HG02981 (cell line): Measurements from ENCODE around the gene FOXJ2.
"Not testable (repeated sequence)": the region's sequence is repeated elsewhere in the genome, so short reads cannot be mapped to it uniquely, and the experiment has no call there.

Experiments used
- ATAC-seq: cut with Tn5 transposase; IDR thresholded peaks from one replicate; pipeline ENCODE4 v1.9.1; 2021; ENCODE audit warnings: mild to moderate bottlenecking, moderate library complexity; ENCODE audit not compliant: unreplicated experiment

Gene FOXJ2

DNA sequence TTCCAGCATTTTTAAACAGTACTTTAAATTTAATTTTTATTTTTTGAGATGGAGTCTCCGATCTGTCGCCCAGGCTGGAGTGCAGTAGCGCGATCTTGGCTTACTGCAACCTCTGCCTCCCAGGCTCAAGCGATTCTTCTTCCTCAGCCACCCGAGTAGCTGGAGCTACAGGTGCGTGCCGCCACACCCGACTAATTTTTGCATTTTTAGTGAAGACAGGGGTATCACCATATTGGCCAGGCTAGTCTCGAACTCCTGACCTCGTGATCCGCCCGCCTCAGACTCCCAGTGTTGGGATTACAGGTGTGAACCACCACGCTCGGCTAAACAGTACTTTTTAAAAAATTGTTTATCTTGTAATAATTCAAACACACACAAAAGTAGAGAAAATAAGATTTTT, 4.2 kb upstream of the FOXJ2 start:
- no peak for ATAC-seq

DNA sequence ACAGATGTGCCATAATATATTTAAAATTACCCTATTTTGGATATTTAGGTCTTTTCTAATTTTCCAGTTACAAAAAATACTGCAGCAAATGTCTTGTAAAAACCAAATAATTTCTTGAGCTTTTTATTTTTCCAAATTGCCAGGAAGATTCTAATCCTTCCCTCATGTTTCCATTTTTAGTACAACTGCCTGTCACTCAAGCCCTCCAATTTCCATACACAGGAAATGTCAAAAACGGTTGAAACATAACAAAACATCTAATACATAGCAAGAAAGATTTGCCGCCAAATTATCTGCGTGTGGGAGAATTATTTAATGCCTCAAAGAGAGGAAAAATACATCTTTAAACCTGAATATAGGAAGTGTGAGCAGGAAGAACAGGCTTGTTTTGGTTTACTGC, 2.3 kb upstream of the FOXJ2 start:
- no peak for ATAC-seq

DNA sequence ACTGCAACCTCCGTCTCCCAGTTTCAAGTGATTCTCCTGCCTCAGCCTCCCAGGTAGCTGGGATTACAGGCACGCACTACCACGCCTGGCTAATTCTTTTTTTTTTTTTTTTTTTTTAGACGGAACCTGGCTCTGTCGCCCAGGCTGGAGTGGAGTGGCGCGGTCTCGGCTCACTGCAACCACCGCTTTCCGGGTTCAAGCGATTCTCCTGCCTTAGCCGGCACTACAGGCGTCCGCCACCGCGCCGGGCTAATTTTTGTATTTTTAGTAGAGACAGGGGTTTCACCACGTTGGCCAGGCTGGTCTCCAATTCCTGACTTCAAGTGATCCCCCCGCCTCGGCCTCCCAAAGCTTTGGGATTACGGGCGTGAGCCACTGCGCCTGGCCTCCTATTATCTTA, 1.5 kb upstream of the FOXJ2 start:
- not testable (repeated sequence) for ATAC-seq

DNA sequence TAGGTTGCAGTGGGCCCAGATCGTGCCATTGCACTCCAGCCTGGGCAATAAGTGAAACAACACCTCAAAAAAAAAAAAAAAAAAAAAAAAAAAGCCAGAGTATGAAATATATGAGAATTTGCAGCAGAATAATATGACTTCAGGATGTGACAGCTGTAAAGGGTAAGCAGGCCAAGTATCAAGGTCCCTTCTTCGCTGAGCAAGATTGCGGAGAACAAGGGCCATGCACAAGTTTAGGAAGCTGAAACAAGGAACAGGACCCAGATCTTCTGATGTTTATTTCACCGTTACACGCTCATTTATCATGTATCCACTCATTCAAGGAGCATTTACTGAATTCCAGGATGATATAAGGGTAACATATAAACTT, 659 bp upstream of the FOXJ2 start:
- no peak for ATAC-seq

DNA sequence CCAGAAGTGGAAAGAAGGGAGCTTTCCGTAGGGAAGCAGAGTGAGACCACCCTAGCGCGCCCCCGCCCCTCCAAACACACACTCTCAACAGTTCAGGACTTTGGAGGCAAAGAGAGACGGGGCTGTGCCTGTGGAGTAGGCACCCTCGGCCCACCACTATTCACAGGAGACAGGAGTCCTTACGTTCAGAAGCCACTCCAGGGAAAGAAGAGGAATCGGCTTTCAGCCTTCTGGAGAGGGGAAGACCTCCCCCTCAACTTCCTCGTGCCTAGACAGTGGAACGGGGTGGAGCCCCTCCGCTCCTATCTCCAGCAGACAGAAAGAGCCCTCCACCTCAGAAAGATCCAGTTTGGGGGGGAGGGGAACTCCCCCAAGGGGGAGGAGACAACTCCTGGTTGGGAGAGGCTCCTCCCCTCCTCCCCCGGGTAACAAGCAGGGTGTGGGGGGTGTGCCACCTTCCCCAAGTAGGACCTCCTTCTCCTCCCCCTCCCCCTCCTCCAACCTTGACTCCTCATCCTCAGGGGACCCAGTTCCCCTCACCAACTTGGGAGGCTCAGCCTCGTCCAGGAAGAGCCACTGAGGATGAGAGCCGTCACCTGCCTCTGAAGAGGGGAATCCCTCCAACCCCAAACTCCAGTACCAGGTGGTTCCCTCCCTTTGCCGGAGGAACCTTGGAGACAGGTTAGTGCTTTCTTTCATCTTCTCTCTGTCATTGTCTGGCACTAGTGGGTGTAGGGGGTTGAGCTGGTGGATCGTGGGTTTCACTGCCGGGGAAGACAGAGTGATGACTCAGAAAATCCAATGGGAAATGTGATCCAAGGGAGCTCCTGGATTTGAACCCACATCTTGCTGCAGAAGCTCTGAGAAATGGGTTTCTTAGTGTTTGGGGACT, 883 bp downstream of the FOXJ2 start:
- ATAC-seq = no peak

DNA sequence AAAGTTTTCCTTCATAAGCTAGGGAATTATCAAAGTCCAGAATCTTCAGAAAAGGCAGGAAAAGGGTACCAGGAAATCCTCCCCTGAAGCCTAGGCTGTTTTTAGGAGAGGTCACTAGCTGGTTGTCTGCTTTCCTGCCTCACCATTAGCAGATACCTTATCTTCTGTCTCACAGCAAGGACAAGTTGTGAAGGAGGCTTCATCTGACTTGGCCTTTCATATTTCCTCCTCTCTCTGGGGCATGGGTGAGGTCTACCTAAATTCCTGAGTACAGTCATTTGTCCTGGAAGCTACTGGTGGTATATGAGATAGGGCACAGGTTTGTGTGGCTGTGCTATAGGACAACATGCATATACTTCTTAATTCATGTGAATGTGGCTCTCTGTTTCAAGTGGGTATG, 2.3 kb downstream of the FOXJ2 start:
- no peak for ATAC-seq

DNA sequence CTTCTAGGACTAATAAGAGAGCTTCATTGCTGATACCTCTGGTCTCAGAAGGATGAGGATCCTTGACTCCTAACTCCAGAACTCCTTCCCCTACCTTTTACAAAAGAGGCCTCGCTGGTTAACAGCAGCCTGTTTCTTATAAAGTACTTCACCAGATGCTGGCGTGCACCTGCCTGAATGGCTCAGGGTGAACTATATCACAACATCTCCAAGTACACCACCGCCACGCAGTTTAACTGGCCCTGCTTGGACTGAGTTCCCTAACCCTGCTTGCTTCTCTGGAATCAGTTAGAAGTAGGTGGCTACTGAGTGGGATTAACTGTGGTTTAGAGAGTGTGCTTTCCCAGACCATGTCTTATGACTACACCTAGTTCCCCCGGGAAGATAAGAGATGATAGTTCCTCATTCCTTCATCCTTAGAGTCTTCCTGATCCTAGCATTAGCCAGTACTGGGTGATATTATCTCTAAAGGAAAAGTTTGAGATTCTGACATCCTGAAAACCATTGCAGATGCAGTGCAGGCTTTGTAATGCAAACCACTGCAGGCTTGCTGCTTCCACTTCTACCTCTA, 3.0 kb downstream of the FOXJ2 start:
- ATAC-seq = no peak

DNA sequence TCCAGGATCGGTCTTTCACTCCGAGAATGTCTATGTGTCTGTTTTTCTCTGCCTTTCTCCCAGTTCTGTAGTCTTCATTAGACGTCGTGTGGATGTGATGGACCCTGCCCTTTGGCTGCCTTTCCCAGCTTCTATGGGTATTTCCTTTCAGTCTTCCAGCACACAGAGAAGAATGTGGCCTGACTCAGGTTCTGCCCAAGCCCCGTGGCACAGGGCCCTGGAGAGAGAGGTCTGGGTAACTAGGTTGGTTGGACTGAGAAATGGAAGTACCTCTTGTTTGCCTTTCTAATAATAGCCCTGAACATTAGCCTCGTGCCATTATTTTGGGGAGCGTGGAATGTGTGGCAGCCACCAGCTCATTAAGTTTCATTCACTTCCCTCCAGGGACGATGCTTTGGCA, 3.8 kb downstream of the FOXJ2 start:
- ATAC-seq = no peak

DNA sequence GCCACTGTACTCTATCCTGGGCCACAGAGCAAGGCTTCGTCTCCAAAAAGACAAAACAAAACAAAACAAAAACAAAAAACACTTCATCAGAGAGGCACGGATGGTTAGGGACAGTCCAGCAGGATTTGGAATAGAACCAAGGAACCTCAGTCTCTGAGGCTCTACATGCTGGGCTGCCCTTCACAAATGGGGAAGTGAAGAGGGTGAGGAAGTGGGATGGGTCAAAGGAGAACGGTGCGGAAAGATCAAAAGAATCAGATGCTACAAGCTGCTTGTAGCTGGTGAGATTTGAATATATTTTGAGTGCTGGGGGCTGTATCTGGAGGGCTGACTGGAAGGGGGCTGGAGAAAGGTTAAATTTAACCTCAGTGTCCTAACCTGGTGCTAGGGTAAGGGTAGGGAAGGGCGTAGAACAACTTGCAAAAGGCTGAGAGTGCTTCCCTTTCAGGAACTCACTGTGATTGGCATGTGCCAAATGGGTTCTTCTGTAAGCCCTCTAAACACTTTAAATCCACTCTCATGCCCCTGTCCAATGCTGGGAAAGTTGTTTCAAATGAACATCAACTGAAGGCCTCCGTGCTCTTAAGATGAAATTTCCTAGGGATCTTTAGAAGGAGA, 4.6 kb downstream of the FOXJ2 start:
- no peak for ATAC-seq

DNA sequence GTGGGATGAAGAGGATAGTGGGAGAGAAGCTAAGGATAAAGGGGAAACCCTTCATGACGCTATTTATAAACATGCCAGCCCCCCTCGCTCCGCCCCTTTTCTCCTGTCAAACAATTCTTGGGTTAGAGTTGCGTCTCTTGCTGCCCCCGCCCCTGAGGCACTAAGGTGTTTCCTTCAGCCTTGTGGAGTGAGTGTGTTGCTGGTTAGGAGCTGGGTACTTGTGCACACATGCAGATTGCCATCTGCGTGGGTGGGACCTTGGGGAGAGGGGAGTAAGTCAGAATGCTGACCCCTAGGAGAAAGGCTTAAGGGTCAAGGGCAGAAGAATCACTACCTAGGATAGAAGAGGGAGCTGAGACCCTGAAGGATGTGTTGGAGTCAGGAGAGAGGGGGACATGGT, 5.4 kb downstream of the FOXJ2 start:
- ATAC-seq = no peak

DNA sequence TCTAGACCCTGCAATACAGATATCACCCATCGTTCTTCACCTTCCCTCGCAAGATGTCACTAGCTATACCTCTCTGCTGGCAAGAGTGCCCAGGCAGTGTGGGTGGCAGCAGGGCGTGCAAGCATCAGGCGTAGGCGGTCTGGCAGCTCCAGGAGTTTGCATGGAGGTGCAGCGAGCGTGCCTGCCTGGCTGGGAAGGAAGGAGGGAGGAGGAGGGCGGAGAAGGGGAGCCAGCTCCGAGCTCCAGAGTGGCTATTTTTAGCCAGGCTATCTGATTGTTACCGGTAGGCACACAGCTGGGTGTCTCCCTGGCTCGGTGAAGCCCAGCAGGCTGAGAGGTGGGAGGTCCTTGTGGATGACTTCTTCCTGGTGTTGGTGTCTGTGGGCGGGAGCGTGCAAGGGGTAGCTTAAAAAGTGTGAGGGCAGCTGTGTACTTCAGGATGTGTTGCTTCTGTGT, 6.2 kb downstream of the FOXJ2 start:
- no peak for ATAC-seq

DNA sequence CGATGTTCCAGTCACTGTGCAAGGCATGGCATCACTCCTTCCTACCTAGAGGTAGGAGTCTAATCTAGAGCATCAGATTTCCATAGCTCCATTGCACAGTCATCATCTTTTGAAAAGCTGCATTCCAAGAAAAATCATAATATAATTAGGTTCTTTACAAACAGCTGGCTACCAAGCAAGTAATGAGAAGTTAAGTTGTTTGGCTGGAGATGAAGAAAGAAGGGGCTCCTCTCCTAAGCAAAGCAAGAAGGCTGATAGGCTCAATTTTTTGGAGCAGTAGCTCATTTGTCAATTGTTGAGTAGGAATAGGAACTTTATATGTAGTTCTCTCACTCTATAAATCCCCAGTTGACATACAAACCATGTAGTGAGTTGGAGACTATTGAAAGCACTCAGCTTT, 8.3 kb downstream of the FOXJ2 start:
- ATAC-seq = no peak

DNA sequence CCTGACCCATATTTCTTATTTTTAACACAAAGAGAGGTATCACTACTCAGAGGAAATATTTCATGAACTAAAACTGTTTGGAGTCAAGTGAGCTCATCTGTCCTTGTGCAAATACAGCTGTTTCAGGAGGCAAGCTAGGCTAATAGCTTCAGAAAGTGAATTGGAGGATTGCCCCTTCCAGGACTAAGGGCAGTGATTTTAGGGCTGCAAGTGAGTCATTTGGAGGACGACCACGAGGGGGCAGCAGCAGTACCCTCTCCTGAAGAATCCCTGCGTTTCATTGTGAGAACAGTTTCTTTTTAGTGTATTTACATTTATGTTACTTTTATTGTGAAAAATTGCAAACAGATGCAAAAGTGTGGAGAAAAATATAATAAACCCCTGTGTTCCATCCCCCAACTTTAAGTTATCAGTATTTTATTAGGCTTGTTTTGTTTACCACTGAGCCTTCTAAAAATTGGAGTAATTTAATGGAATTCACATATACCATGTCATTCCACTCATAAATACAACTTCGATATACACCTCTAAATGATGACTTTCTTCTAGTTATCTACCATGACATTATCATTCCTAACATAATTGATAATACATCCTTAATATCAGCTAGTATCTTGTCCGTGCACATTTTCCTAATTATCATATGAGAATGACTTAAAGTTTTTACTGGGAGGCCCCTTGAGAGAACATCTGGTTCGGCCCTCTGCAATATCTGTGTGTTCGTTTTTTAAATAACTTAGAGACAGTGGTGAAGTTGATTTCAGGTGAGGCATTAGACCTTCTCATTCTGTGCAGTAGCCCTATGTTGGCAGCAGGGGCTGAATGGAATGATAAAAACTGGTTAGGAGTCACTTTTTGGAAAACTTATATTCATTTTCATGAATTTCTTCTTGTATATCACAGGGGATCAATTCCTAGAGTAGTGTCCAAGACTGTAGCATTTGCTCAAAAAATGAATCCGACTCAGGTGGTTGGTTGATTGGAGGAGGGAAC, 13.7 kb downstream of the FOXJ2 start:
- no peak for ATAC-seq

DNA sequence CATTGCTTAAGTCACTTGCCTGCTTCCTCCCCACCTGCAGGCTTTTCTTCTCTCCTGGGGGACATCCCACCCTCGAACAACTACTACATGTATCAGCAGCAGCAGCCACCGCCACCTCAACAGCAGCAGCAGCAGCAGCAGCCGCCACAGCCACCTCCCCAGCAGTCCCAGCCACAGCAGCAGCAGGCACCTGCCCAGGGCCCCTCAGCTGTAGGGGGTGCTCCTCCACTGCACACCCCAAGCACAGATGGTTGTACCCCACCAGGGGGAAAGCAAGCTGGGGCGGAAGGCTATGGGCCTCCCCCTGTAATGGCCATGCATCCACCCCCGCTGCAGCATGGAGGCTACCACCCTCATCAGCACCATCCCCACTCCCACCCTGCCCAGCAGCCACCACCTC, 15.3 kb downstream of the FOXJ2 start:
- ATAC-seq = no peak

DNA sequence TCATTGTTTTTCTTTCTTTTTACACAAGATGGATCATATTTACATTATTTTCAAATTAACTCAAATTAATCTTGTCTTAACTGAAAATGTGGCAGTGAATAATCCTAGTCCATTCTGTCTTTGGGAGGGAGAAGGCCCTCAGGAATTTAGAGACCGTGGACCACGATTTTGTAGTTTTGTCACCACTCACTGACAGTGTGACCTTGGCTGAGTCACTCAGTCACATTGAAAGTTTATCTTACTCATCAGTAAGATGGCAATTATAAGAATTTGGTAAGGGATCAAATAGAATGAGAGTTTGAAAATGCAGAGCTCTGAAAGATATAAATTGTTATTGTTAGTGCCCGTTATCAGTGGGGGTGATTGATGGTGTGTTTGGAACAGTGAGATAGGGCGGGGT, 16.4 kb downstream of the FOXJ2 start:
- ATAC-seq = no peak

DNA sequence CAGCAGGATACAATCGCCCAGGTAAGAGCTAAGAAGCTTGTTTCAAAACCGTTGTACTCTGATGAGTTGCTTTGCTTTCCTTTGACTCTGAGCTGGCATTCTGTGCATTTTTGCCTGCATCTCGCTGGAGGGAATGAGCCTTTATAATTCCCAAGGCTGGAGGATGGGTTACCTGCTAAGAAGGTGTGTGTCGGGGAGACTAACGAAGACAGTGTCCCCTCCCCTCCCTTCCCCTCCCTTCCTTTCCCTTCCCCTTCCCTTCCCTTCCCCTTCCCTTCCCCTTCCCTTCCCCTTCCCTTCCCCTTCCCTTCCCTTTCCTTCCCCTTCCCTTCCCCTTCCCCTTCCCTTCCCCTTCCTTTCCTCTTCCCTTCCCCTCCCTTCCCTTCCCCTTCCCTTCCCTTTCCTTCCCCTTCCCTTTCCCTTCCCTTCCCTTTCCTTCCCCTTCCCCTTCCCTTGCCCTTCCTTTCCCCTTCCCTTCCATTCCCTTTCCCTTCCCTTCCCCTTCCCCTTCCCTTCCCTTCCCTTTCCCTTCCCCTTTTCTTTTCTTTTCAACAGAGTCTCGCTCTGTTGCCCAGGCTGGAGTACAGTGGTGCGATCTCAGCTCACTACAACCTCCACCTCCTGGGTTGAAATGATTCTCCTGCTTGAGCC, 18.2 kb downstream of the FOXJ2 start:
- no peak for ATAC-seq

DNA sequence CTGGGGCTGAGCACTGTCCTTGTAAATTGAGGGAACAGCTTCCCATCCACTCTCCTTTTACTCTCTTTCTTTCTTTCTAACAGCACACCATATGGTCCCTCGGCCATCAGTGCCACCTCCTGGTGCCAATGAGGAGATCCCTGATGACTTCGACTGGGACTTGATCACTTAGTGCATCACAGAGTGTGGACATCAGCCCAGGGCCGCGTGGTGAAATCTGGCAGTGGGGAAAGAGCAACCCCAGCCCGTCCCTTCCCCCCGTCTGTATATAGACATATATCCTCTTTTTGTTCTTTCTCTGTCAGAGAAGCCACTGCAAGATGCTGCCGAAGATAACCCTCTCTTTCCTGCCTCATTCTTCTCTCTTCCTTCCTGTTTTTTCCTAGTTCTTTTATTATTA, 20.2 kb downstream of the FOXJ2 start:
- no peak for ATAC-seq

DNA sequence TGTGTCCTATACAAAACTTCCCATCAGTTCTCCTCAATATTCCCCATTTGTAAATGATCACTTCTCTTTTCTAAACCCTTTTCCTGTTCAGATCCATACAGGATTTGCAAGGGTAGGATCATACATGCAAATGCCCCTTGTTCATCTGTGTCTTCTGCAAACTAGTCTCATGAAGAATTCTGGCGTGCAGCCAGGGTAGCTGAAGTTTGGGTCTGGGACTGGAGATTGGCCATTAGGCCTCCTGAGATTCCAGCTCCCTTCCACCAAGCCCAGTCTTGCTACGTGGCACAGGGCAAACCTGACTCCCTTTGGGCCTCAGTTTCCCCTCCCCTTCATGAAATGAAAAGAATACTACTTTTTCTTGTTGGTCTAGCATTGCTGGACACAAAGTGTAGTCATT, 22.3 kb downstream of the FOXJ2 start:
- ATAC-seq = no peak

DNA sequence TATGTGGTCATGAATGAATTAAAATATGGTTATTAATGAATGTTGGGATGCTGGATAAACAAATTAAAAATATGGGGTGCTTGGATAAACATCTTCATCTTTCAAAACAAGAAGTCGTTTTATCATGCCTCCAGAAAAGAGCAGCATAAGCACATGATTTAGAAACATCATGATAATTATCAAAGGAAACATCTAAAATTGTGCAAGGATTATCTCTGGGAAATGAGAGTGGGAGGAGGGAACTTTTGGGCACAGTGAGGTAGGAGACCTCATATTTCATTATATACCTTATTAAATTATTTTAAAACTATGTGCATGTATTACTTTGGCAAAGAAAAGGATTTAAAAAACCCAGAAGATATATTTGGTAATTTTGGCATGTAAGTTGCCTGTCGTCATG, 24.8 kb downstream of the FOXJ2 start:
- no peak for ATAC-seq

DNA sequence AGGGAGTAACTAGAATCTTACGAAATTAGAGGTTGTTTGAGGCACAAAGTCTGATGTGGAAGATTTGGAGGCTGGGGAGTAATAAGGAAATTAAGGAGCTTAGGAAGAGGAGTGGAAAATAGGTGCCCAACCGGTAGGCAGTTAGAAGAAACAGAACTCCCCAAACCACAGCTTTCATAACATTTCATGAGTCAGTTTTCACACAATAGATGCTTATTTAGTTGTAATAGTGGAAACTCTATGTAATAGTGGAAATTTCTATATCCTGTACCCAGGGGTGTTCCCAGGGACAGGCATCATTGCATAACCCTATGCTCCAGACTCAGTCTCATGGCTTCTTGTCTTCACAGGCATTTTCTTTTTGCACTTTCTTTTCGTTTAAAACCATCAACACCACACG, 25.3 kb downstream of the FOXJ2 start:
- ATAC-seq = no peak

DNA sequence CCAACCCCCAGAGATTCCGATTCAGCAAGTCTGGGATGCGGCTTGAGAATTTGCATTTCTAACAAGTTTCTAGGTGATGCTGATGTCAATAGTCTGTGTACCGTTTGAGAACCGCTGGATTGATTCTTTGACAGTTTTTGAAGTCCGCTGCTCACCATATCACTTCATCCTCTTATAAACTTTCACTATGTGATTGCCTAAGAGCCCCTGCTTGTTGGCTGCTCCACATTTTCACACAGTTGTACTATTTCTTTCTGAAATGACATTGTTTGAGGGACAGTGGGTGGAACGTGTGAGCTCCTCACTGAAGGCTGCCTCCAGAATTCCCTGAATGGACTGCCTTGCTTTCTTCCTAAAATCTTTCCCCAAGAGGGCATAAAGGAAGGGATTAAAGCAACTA, 26.0 kb downstream of the FOXJ2 start:
- ATAC-seq = no peak
